Thyroid gland (tissue), 4 donors: ENCODE results near the gene CREB5.

Experiments
- POLR2A ChIP-seq, 2 donors: fragments of 450-650 bp; IDR thresholded peaks; one replicate each; pipeline ENCODE4 v1.6.1; 2017; ENCODE audit warnings: antibody characterized with exemption in 2 of 2, mild to moderate bottlenecking in 2 of 2, moderate library complexity in 1 of 2
- TF ChIP-seq, protein P1 (sequence below), 6 experiments: fragments of 200-600 bp in 3 of 6; fragments of 450-650 bp in 3 of 6; sonication (generic) in 3 of 6; IDR thresholded peaks; one replicate each; pipeline ENCODE4 v1.5.1; 2016 to 2019; ENCODE audit warnings: antibody characterized with exemption in 6 of 6, mild to moderate bottlenecking in 2 of 6, inconsistent platforms in 1 of 6, moderate library complexity in 1 of 6

DNA sequence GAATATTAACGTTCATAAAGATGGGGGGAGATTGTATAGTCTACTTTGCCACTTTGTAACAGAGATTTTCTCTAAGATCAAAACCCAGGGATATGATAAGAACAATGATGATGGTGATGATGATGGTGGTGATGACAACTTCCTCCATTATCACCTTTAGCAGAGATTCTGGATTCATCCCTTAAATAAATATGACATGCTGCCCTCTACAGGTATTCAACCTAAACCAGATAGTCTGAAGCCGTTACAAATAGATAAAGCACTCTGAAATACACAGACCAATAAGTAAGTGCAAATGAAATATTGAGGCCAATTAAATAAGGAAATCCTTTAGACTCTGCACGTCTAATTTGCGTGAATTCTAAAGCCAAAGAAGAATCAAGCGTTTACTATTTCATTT, 211.5 kb downstream of the CREB5 start:
- TF ChIP-seq, protein P1, sequence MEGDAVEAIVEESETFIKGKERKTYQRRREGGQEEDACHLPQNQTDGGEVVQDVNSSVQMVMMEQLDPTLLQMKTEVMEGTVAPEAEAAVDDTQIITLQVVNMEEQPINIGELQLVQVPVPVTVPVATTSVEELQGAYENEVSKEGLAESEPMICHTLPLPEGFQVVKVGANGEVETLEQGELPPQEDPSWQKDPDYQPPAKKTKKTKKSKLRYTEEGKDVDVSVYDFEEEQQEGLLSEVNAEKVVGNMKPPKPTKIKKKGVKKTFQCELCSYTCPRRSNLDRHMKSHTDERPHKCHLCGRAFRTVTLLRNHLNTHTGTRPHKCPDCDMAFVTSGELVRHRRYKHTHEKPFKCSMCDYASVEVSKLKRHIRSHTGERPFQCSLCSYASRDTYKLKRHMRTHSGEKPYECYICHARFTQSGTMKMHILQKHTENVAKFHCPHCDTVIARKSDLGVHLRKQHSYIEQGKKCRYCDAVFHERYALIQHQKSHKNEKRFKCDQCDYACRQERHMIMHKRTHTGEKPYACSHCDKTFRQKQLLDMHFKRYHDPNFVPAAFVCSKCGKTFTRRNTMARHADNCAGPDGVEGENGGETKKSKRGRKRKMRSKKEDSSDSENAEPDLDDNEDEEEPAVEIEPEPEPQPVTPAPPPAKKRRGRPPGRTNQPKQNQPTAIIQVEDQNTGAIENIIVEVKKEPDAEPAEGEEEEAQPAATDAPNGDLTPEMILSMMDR (IDR thresholded peaks at IDR 0.05) = no peak
- no peak for TF ChIP-seq POLR2A (IDR thresholded peaks at IDR 0.05)
